ENCODE results near the gene ZNF609. TPM values are rescaled to one million over a fixed set of nuclear protein-coding genes. Genes with fewer than 3 reads are reported as not detected.

The ZNF609 gene
- polyA plus RNA-seq, 2 of the 4 experiments (the other 2 are of a cell fraction): 19.6 to 39.9 TPM

- DNase-seq (ENCODE audit: low read depth in 1 of 2, low spot score in 1 of 2) (peak in 1 of 2 experiments; percentile 50), FAIRE-seq (no peak), ATAC-seq (peak in 1 of 2 experiments; percentile 10; a peak in 3 of 6 replicates)
- H3K4me2 ChIP-seq: peak overlapping the region; percentile 28
- H3K4me1 ChIP-seq: peaks cover 9% of the 10 kb centered on the region
- CTCF ChIA-PET: interaction anchor here (0.6 to 44.5 kb wide), 29 partner anchors 9 to 349 kb away, joined by 3 to 1052 read pairs (median 7); no protein-coding TSS in a partner anchor
- H3K27ac ChIP-seq: peak overlapping the region in 1 of 2 experiments; percentile 27; a peak in 1 of 6 replicates
- H3K9me3 ChIP-seq: no peaks in the 10 kb centered on the region
- TF ChIP-seq NR3C1 (IDR thresholded peaks at IDR 0.05) (no peak), ESRRA (IDR thresholded peaks at IDR 0.05; ENCODE audit: borderline replicate concordance, low read length) (0 out of 2 replicates have a peak, but pooled peaks have one; percentile 32)
- POLR2A ChIA-PET: interaction anchor here (0.7 kb wide), 1 partner anchor 101 kb away, joined by 9 read pairs; no protein-coding TSS in a partner anchor
- WGBS (ENCODE audit: missing lambda C conversion rate): 66% methylated on average over 7 of the region's 7 CpGs
- H3K4me3 ChIP-seq: no peak overlapping the region
These were observed 271.9 kb downstream of the ZNF609 start for GRCh38 chr15:64732156-64732860.

Small RNA genes within 50 kb of the gene (small RNA-seq; reads per million reads assigned to genes)
- gene AC100830.2 (0 to 0.08 (median 0) reads per million in 6 experiments), gene RF00019 (0 reads per million in 6 experiments), gene RNU6-549P (0 reads per million in 6 experiments)

Other genes starting within 250 kb of the ZNF609 start
- gene CSNK1G1, start 104.4 kb upstream of the ZNF609 start, polyA plus RNA-seq (2011; rRNA removed): 31.8 and 36.3 TPM in 2 replicates
- gene CSNK1G1, start 104.4 kb upstream of the ZNF609 start, polyA plus RNA-seq (2017; fragmentation: RNase III; extraction: RNeasy Plus Mini Kit Qiagen cat#74134 plus additional on column Dnase treatment): 10.4 to 12.5 TPM (median 11.0 TPM) in 3 replicates
- gene PCLAF, start 79.1 kb upstream of the ZNF609 start, polyA plus RNA-seq (2011; rRNA removed): 452 and 457 TPM in 2 replicates
- gene PCLAF, start 79.1 kb upstream of the ZNF609 start, polyA plus RNA-seq (2017; fragmentation: RNase III; extraction: RNeasy Plus Mini Kit Qiagen cat#74134 plus additional on column Dnase treatment): 204 to 221 TPM (median 218 TPM) in 3 replicates
- 30.0 and 34.9 TPM in 2 replicates for gene TRIP4, start 72.7 kb upstream of the ZNF609 start, polyA plus RNA-seq (2011; rRNA removed)
- gene TRIP4, start 72.7 kb upstream of the ZNF609 start, polyA plus RNA-seq (2017; fragmentation: RNase III; extraction: RNeasy Plus Mini Kit Qiagen cat#74134 plus additional on column Dnase treatment): 24.8 to 31.0 TPM (median 27.7 TPM) in 3 replicates

Measured in A549 (cell line).